ENCODE data around the gene SPNS3.

Gene SPNS3

DNA sequence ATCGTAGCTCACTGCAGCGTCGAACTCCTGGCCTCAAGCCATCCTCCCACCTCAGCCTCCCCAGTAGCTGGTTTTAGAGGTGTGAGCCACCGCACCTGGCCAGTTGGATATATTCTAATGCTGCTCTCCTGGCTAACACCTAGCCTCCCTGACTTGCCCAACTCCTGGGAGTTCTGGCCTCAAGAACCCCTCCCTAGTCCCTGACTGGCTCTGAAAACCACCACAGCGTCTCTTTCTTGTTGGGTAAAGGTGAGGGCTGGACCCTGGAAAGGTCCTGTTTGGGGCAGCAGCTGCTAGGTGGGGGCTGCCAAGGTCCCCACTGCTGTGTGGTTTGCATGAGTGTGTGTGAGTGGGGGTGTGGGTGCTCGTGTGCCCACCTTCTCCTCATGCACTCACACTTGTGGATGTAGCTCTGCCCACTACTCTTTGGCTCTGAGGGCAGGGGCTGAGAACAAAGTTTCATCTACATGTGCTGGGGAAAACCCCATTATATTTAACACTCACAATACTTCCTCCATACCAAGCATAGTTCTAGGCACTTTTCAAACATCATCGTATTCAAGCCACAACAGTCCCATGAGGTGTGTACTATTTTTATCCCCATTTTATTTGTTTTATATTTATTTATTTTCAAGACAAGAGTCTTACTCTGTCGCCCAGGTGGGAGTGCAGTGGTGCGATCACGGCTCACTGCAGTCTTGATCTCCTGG, 7.1 kb upstream of the SPNS3 start:
- DNase-seq (ENCODE audit: low read depth): no peak

- DNase-seq (ENCODE audit: low read depth): no peak
Observed at GRCh38 chr17:4427505-4427904, 6.2 kb upstream of the SPNS3 start.

DNA sequence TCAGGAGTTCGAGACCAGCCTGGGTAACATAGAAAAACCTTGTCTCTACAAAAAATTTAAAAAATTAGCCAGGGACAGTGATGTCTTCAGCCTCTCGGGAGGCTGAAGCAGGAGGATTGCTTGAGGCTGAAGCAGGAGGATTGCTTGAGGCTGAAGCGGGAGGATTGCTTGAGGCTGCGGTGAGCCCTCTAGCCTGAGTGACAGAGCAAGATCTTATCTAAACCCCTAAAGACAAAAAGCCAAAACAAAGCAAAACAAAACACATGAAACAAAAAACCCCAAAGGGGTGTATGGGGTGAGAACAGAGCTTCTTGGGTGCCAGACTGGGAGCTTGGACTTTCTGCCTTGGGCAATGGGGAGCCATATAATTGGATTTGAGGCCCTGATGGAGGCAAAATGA, 2.6 kb downstream of the SPNS3 start:
- no peak for DNase-seq (ENCODE audit: low read depth)

GRCh38 chr17:4436846-4437245, 3.1 kb downstream of the SPNS3 start:
- no peak for DNase-seq (ENCODE audit: low read depth)

GRCh38 chr17:4438162-4438944, 4.6 kb downstream of the SPNS3 start:
- DNase-seq (ENCODE audit: low read depth): no peak

- DNase-seq (ENCODE audit: low read depth): no peak
Observed at GRCh38 chr17:4440021-4440420, 6.3 kb downstream of the SPNS3 start.

DNA sequence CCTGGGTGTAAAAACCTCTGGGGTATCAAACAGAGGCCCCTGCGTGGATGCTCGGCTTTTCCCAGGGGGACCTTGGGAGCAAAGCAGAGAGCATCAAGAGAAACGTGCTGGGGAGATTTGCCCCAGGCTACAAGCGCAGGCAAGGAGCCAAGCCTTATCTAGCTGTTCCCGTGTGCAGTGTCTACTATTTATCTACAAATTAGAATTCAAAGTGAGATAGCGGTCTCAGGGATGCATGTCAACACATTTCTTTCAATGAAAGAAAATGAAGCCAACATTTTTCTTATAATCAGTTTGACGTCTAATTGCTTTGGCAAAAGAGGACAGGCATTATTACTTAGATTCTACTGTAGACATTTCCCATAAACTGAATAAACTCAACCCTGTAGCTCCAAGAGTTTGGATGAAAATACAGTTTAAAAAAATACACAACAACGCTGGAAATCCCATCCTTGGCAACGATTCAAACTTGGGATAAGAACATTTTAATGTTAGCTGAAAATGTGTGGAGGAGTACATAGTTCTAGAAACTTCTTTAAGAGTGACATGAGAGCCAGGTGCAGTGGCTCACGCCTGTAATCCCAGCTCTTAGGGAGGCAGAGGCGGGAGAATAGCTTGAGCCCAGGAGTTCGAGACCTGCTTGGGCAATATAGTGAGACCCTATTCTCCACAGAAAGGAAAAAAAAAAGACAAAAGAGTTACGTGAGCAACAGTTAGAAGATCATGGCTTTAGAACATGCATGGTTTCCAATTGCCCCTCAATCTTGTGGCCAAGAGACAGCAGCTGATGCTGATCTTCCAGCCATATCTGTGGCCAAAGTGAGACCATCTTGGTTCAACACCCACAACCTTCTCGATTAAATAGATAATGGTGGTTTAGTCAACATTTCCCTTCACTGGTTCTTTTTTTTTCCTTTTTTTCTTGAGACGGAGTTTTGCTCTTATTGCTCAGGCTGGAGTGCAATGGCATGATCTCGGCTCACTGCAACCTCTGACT, 7.2 kb downstream of the SPNS3 start:
- DNase-seq (ENCODE audit: low read depth): no peak

DNA sequence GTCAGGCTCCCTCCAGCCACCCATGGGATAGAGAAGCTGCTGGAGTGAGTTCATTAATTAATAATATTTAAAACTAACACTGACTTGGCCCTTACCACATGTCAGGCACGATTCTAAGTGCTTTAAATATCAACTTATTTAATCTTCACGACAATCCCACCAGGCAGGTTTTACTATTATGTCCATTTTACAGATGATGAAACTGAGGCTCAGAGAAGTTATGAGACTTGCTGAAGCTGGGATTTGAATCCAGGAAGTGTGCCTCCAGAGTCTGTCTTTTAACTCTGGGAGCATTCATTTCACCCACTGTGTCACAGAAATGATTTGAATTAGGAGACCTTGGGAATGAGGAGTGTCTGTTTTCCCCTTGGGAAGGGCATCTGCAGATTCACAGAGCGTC, 8.8 kb downstream of the SPNS3 start:
- no peak for DNase-seq (ENCODE audit: low read depth)

DNA sequence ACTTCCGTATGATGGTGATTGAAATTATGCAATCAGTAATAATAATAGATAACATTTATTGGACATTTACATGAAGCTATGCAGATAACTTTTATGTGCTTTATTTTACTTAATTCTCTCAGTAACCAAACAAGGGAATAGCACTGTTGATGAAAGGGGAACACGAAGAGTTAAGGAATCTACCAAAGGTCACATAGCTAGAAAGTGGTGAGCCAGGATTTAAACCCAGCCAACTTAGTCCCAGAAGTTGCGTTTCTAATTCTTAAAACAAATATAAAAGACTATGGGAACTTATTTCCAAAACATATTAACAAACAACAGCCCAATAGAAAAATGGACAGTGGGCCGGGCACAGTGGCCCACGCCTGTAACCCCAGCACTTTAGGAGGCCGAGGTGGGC, 9.7 kb downstream of the SPNS3 start:
- DNase-seq (ENCODE audit: low read depth): no peak

DNA sequence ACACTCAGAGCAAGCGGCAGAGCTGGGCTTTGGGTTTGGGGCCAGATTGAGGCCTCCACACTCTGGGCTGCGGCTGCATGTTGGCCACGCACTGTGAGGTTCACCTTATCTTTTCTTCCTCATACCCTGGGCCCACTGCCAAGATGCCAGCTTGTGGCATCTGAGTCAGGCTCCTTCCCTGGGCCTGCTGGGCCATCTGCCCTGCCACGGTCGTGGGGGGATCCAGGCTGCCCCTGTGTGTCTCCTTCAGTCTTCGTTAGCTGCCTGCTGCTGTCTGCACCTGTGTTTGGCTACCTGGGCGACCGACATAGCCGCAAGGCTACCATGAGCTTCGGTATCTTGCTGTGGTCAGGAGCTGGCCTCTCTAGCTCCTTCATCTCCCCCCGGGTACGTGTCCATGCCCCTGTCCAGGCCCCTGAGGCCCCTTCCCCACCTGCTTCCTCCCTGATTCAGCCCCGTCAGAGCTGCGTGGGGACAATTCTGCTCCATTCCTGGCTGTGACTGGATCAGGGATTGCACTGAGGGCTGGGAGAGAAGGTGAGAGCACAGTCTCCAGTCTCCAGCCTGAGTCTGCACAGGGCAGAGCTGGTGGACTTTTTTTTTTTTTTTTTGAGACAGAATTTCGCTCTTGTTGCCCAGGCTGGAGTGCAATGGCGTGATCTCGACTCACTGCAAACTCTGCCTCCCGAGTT, 11.2 kb downstream of the SPNS3 start:
- DNase-seq (ENCODE audit: low read depth): no peak

GRCh38 chr17:4445731-4446130, 12.0 kb downstream of the SPNS3 start:
- no peak for DNase-seq (ENCODE audit: low read depth)

- DNase-seq (ENCODE audit: low read depth): no peak
Observed at GRCh38 chr17:4446326-4447071, 12.8 kb downstream of the SPNS3 start.

DNA sequence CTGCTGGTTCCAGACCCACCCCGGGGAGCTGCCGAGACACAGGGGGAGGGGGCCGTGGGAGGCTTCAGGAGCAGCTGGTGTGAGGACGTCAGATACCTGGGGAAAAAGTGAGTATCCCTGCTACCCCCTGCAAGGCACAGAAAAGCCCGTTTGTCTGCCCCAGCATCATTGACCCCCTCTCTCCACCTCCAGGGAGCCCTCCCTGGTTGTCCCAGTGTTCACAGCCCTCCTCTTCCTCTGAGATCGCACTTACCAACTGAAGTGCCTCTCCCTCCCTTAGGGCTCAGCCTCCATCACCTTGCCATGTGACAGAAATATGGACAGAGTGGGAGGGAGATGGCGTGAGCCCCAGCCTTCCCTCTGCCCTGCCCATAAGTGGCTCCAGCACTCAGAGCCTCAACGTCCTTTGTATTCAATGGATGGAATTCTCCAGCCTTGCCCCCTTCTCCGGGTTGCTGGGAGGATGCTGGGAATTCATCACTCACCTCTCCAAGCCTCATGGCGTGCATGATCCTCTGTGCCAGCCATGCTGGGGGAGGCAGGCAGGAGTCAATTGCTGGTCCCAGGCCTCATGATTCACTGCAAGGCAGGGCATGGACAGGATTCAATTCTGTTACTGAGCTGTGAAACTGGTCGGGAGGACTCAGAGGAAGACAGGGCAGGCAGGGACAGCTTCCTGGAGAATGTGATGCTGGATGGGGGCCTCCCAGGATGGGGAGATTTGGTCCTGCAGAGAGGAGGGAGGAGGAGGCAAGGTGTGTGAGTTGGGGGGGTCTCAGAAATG, 14.6 kb downstream of the SPNS3 start:
- no peak for DNase-seq (ENCODE audit: low read depth)

DNA sequence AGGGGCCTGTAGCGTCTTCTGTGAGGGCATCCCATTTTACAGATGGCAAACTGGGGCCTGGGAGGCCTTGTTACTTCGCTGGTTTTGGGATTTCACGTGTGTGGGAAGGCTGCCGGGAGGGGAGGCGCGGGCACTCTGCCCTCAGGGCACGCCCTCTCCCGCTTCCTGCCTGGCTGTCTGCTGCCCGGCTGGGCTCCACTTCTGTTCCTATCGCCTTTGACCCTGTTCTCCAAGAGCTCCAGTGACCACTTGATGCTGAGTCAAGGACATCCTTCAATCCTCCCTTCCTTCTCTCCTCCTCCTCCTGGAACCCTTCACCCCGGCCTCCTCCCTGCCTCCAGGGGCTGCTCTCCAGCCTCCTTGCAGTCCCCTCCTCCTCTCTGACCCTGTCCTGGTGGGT, 16.0 kb downstream of the SPNS3 start:
- no peak for DNase-seq (ENCODE audit: low read depth)

- DNase-seq (ENCODE audit: low read depth): no peak
Observed at GRCh38 chr17:4450710-4451316, 17.1 kb downstream of the SPNS3 start.

DNA sequence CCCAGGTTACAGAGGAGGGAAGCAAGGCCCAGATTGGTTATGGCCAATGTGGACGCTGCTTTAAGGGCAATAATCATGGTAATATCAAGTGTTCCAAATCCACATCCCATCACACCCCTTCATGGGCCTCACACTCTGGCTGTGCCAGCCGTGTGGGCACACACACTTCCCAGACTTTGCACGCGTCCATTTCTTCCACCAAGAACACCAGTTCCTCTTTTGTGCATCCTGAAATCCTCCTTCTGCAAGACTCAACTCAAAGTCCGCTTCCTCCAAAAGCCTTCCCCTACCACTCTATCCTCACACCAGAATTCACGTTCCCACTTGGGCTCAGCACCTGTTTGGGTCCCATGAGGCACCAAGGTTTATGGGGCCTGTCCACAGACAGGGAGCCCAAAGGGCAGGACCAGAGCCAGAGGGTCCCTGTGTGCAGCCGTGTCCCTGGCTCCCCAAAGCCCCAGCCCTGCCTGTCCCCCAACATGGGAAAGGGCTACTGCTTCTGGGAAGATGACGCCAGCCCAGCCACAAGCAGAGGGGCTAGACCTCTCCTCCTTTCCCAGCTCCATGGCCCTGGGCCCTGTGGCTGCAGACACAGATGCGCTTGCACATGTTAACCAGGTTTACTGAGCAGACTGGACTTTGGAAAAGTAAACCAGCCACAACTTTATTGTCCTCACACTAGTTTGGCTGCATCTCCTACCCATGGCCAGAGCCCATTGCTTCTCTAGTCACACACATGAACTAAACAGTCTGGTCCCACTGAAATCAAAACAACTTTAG, 20.3 kb downstream of the SPNS3 start:
- DNase-seq (ENCODE audit: low read depth): no peak

DNA sequence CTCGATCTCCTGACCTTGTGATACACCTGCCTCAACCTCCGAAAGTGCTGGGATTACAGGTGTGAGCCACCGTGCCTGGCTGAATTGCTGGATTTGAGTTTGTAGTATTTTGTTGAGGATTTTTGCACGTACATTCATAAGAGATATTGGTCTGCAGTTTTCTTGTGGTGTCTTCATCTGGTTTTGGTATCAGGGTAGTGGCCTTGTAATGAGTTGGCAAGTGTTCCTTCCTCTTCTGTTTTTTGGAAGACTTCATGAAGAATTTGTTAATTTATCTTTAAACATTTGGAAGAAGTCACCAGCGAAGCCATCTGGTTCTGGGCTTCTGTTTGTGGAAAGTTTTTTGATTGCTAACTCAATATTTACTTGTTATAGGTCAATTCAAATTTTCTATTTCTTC, 26.9 kb downstream of the SPNS3 start:
- DNase-seq (ENCODE audit: low read depth): no peak

GRCh38 chr17:4463818-4464476, 30.2 kb downstream of the SPNS3 start:
- no peak for DNase-seq (ENCODE audit: low read depth)

GRCh38 chr17:4465786-4466185, 32.0 kb downstream of the SPNS3 start:
- DNase-seq (ENCODE audit: low read depth): no peak

Data from stimulated activated CD8-positive, alpha-beta memory T cell treated with anti-CD3 and anti-CD28 coated beads, Interleukin-12 subunit alpha, Interleukin-12 subunit beta, amount 100 ng/mL, for 1 hour (primary cell).